Mesothelial cell of epicardium (in vitro differentiated cells): ENCODE results near the gene SCN1B. TPM values are rescaled to one million over a fixed set of nuclear protein-coding genes. Genes with fewer than 3 reads are reported as not detected.

ENCODE experiments used
- DNase-seq, 2 experiments: peaks; one replicate each; pipeline ENCODE4 v3.0.0; 2021; ENCODE audit warnings: low spot score in 2 of 2; ENCODE audit not compliant: unreplicated experiment in 2 of 2
- H3K27ac Mint-ChIP-seq: 2 replicates; pipeline ENCODE4 v1.8.0; 2021; ENCODE audit warnings: mixed read lengths
- H3K27me3 Mint-ChIP-seq: 2 replicates; pipeline ENCODE4 v1.8.0; 2021; ENCODE audit warnings: low read depth, mixed read lengths
- H3K36me3 Mint-ChIP-seq: 2 replicates; pipeline ENCODE4 v1.8.0; 2021; ENCODE audit warnings: mixed read lengths
- H3K4me1 Mint-ChIP-seq: 2 replicates; pipeline ENCODE4 v1.8.0; 2021; ENCODE audit warnings: mixed read lengths
- H3K4me3 Mint-ChIP-seq: 2 replicates; pipeline ENCODE4 v1.8.0; 2021; ENCODE audit warnings: mild to moderate bottlenecking, moderate library complexity, mixed read lengths
- H3K9me3 Mint-ChIP-seq: 2 replicates; pipeline ENCODE4 v1.8.0; 2021; ENCODE audit warnings: mixed read lengths
- CTCF ChIP-seq: fragments of 200-600 bp; sonication (generic); IDR thresholded peaks from one replicate; pipeline ENCODE4 v1.5.0; 2021; ENCODE audit warnings: antibody characterized with exemption; ENCODE audit not compliant: unreplicated experiment
- total RNA-seq: library from RNA; stranded (reverse); gene quantifications from 3 replicates; pipeline ENCODE4 v1.2.1, GENCODE V29; 2021

Gene SCN1B
- total RNA-seq, 1 donor from 2014 or later = 2.8 TPM

- no peaks in the 10 kb centered on the region for H3K9me3 Mint-ChIP-seq
- H3K36me3 Mint-ChIP-seq = no peaks in the 10 kb centered on the region
- peaks cover 27% of the 10 kb centered on the region for H3K4me1 Mint-ChIP-seq
- TF ChIP-seq CTCF = no peak
- DNase-seq = no peak
- H3K27me3 Mint-ChIP-seq = no peaks in the 10 kb centered on the region
- no peak overlapping the region for H3K4me3 Mint-ChIP-seq
- H3K27ac Mint-ChIP-seq = no peak overlapping the region
Measured at GRCh38 chr19:35043906-35044305, 13.6 kb downstream of the SCN1B start.

- H3K4me1 Mint-ChIP-seq = peaks cover 22% of the 10 kb centered on the region
- peak in 1 of 2 experiments; percentile 72 for DNase-seq
- no peaks in the 10 kb centered on the region for H3K27me3 Mint-ChIP-seq
- H3K9me3 Mint-ChIP-seq = no peaks in the 10 kb centered on the region
- peak; percentile 96 for TF ChIP-seq CTCF
- H3K36me3 Mint-ChIP-seq = no peaks in the 10 kb centered on the region
- no peak overlapping the region for H3K4me3 Mint-ChIP-seq
- H3K27ac Mint-ChIP-seq = no peak overlapping the region
Measured at GRCh38 chr19:35044317-35045117, 14.2 kb downstream of the SCN1B start.

- H3K4me1 Mint-ChIP-seq = peaks cover 15% of the 10 kb centered on the region
- H3K36me3 Mint-ChIP-seq = no peaks in the 10 kb centered on the region
- H3K4me3 Mint-ChIP-seq = no peak overlapping the region
- H3K27me3 Mint-ChIP-seq = no peaks in the 10 kb centered on the region
- TF ChIP-seq CTCF = no peak
- DNase-seq = no peak
- no peak overlapping the region for H3K27ac Mint-ChIP-seq
- no peaks in the 10 kb centered on the region for H3K9me3 Mint-ChIP-seq
Measured at GRCh38 chr19:35045667-35046300, 15.5 kb downstream of the SCN1B start.

- H3K9me3 Mint-ChIP-seq = no peaks in the 10 kb centered on the region
- no peak overlapping the region for H3K4me3 Mint-ChIP-seq
- DNase-seq = no peak
- no peak overlapping the region for H3K27ac Mint-ChIP-seq
- H3K27me3 Mint-ChIP-seq = no peaks in the 10 kb centered on the region
- H3K36me3 Mint-ChIP-seq = no peaks in the 10 kb centered on the region
- no peak for TF ChIP-seq CTCF
- H3K4me1 Mint-ChIP-seq = peaks cover 10% of the 10 kb centered on the region
Measured at GRCh38 chr19:35046461-35046860, 16.2 kb downstream of the SCN1B start.

- Mint-ChIP-seq H3K27me3 (no peaks in the 10 kb centered on the region), H3K27ac (no peak overlapping the region), H3K4me1 (no peaks in the 10 kb centered on the region), H3K4me3 (no peak overlapping the region), H3K9me3 (no peaks in the 10 kb centered on the region), H3K36me3 (no peaks in the 10 kb centered on the region)
- no peak for TF ChIP-seq CTCF
- no peak for DNase-seq
Measured at GRCh38 chr19:35048911-35049411, 18.7 kb downstream of the SCN1B start.
